WTC11 (cell line): ENCODE results near the gene CCDC3. TPM values are rescaled to one million over a fixed set of nuclear protein-coding genes. Genes with fewer than 3 reads are reported as not detected.

Source experiments
- ATAC-seq: fragments of 200-7000 bp; cut with Tn5 transposase; 2 replicates; pipeline ENCODE4 v1.10.0; 2021; ENCODE audit warnings: mild to moderate bottlenecking, moderate library complexity
- CTCF ChIA-PET: fragments of 300-600 bp; sonication (Branson Sonifier 250); formaldehyde crosslinking; loops from one replicate; lab custom pipeline; 2021; ENCODE audit warnings: antibody characterized with exemption; lab: Charles Lee
- POLR2A ChIA-PET: fragments of 350-600 bp; sonication (Branson Sonifier 250); formaldehyde crosslinking; loops from one replicate; lab custom pipeline; 2021; ENCODE audit warnings: antibody characterized with exemption; lab: Charles Lee
- DNase-seq: peaks from one replicate; pipeline ENCODE4 v3.0.0; 2021; ENCODE audit warnings: low spot score
- H3K27ac Mint-ChIP-seq: 2 replicates; pipeline ENCODE4 v1.8.0; 2021; ENCODE audit warnings: mixed read lengths
- H3K27me3 Mint-ChIP-seq: 2 replicates; pipeline ENCODE4 v1.8.0; 2021; ENCODE audit warnings: low read depth, mild to moderate bottlenecking, moderate library complexity, mixed read lengths
- H3K36me3 Mint-ChIP-seq: 2 replicates; pipeline ENCODE4 v1.8.0; 2021; ENCODE audit warnings: mixed read lengths
- H3K4me1 Mint-ChIP-seq: 2 replicates; pipeline ENCODE4 v1.8.0; 2022; ENCODE audit warnings: mixed read lengths
- H3K4me3 Mint-ChIP-seq: 2 replicates; pipeline ENCODE4 v1.8.0; 2021; ENCODE audit warnings: mild to moderate bottlenecking, moderate library complexity, mixed read lengths
- H3K9me3 Mint-ChIP-seq: 2 replicates; pipeline ENCODE4 v1.8.0; 2021; ENCODE audit warnings: mixed read lengths
- ELF4 ChIP-seq: sonication (generic); formaldehyde crosslinking; IDR thresholded peaks from 2 replicates; pipeline ENCODE4 v1.8.1; 2022; ENCODE audit warnings: low read depth, mild to moderate bottlenecking, moderate library complexity, missing genetic modification reagents
- NR2C2 ChIP-seq: sonication (generic); formaldehyde crosslinking; IDR thresholded peaks from 2 replicates; pipeline ENCODE4 v1.8.0; 2022; ENCODE audit warnings: mild to moderate bottlenecking, missing genetic modification reagents
- TEAD4 ChIP-seq: sonication (generic); formaldehyde crosslinking; IDR thresholded peaks from 2 replicates; pipeline ENCODE4 v1.8.0; 2022; ENCODE audit warnings: mild to moderate bottlenecking, missing genetic modification reagents
- total RNA-seq: library from RNA; stranded (reverse); gene quantifications from 3 replicates; pipeline ENCODE4 v1.2.3, GENCODE V29; 2021
- TF ChIP-seq, protein P1 (sequence below): fragments of 250-450 bp; sonication (Bioruptor Pico); IDR thresholded peaks from 2 replicates; pipeline ENCODE4 v1.8.0; 2021; ENCODE audit warnings: mild to moderate bottlenecking
- TF ChIP-seq, protein P2 (sequence below): fragments of 250-450 bp; sonication (Bioruptor Pico); IDR thresholded peaks from 2 replicates; pipeline ENCODE4 v1.9.0; 2021; ENCODE audit warnings: mild to moderate bottlenecking
- TF ChIP-seq, protein P3 (sequence below): sonication (generic); formaldehyde crosslinking; IDR thresholded peaks from 2 replicates; pipeline ENCODE4 v1.8.0; 2023; ENCODE audit warnings: missing genetic modification reagents
- TF ChIP-seq, protein P4 (sequence below): sonication (generic); formaldehyde crosslinking; IDR thresholded peaks from 2 replicates; pipeline ENCODE4 v1.8.0; 2022; ENCODE audit warnings: mild to moderate bottlenecking, missing genetic modification reagents
- TF ChIP-seq, protein P5 (sequence below): sonication (generic); formaldehyde crosslinking; IDR thresholded peaks from 2 replicates; pipeline ENCODE4 v1.8.1; 2023; ENCODE audit warnings: mild to moderate bottlenecking, missing genetic modification reagents, moderate library complexity
- TF ChIP-seq, protein P6 (sequence below): fragments of 250-450 bp; sonication (Bioruptor Pico); IDR thresholded peaks from 2 replicates; pipeline ENCODE4 v2.1.2; 2022; ENCODE audit warnings: mild to moderate bottlenecking, moderate library complexity
- TF ChIP-seq, protein P7 (sequence below): sonication (generic); formaldehyde crosslinking; IDR thresholded peaks from 2 replicates; pipeline ENCODE4 v1.8.0; 2022; ENCODE audit warnings: mild to moderate bottlenecking, missing genetic modification reagents
- TF ChIP-seq, protein P8 (sequence below): sonication (generic); formaldehyde crosslinking; IDR thresholded peaks from 2 replicates; pipeline ENCODE4 v1.8.1; 2022; ENCODE audit warnings: low read depth, missing genetic modification reagents, borderline replicate concordance

CCDC3 gene
- total RNA-seq, 1 experiment from 2014 or later: 3.5 TPM

DNA sequence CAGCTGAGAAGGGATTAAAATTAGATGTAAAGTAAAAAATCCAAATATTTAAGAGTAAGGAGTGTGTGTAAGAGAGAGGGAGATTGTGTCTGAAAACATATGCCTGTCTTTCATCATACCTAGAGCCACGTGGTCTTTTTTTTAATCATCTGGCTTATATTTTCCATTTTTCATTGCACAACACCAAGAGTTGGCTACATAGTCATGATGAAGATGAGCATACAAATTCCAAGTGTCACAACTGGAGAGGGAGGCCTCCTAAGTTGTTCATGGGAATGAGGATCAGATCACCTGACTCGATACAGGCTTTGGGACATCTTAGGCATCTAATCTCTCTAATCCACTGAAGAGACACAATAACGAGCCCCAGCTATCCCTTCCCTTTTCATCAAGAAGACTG is 47.2 kb upstream of the CCDC3 start:
- ATAC-seq: no peak
- TF ChIP-seq, protein P1, sequence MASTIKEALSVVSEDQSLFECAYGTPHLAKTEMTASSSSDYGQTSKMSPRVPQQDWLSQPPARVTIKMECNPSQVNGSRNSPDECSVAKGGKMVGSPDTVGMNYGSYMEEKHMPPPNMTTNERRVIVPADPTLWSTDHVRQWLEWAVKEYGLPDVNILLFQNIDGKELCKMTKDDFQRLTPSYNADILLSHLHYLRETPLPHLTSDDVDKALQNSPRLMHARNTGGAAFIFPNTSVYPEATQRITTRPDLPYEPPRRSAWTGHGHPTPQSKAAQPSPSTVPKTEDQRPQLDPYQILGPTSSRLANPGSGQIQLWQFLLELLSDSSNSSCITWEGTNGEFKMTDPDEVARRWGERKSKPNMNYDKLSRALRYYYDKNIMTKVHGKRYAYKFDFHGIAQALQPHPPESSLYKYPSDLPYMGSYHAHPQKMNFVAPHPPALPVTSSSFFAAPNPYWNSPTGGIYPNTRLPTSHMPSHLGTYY (CRISPR knock-in tag): no peak
- TF ChIP-seq, protein P2, sequence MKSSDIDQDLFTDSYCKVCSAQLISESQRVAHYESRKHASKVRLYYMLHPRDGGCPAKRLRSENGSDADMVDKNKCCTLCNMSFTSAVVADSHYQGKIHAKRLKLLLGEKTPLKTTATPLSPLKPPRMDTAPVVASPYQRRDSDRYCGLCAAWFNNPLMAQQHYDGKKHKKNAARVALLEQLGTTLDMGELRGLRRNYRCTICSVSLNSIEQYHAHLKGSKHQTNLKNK: no peak
- TF ChIP-seq, protein P3, sequence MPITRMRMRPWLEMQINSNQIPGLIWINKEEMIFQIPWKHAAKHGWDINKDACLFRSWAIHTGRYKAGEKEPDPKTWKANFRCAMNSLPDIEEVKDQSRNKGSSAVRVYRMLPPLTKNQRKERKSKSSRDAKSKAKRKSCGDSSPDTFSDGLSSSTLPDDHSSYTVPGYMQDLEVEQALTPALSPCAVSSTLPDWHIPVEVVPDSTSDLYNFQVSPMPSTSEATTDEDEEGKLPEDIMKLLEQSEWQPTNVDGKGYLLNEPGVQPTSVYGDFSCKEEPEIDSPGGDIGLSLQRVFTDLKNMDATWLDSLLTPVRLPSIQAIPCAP (CRISPR knock-in tag): no peak
- no peak overlapping the region for H3K27ac Mint-ChIP-seq
- peaks cover 6% of the 10 kb centered on the region for H3K9me3 Mint-ChIP-seq
- no peak overlapping the region for H3K4me3 Mint-ChIP-seq
- POLR2A ChIA-PET: no interaction called here
- peaks cover 4% of the 10 kb centered on the region for H3K36me3 Mint-ChIP-seq
- no peaks in the 10 kb centered on the region; the same call in 1 of the 2 replicates for H3K27me3 Mint-ChIP-seq
- peaks cover 27% of the 10 kb centered on the region for H3K4me1 Mint-ChIP-seq
- CTCF ChIA-PET: interaction anchor here (1.3 to 1.5 kb wide), 2 partner anchors 51 to 147 kb away, joined by 3 to 5 read pairs; partner anchors contain the start of gene OPTN
- DNase-seq: no peak

DNA sequence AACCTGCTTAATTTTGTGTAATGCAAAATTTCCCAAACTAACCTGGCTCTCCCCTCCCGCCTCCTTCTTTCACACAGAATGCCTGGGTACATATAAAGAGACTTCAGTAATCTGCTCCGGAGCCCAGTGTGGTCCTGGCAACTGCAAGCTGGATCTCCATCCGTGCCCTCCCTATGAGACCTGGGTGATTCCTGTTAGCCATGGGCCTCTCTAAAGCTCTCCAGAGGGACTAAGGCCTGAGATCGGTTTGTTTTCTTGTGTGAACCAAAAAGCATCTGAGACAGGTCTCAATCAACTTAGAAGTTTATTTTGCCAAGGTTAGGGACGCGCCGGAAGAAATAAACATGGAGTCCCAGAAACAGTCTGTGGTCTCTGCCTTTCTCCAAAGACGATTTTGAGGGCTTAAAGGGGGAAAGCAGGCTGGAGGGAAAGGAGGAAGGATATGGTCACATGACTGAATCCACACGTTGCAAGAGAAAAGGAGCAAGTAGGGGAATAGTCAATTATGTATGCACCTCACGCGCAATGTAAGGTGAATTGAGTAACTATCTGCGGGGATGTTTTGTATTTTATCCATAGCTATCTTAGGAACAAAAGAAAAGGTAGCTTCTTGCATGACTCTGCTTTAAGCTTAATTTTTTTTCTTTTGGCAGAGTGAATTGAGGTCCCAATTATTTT is 46.2 kb upstream of the CCDC3 start:
- Mint-ChIP-seq H3K4me1 (peaks cover 27% of the 10 kb centered on the region), H3K4me3 (no peak overlapping the region), H3K9me3 (peaks cover 12% of the 10 kb centered on the region), H3K27me3 (no peaks in the 10 kb centered on the region; the same call in 1 of the 2 replicates)
- CTCF ChIA-PET: interaction anchor here (1.1 to 1.8 kb wide), 3 partner anchors 9 to 52 kb away, joined by 3 to 6 read pairs (median 5); partner anchors contain the start of gene OPTN
- no peak for DNase-seq
- POLR2A ChIA-PET: no interaction called here
- TF ChIP-seq, protein P4, sequence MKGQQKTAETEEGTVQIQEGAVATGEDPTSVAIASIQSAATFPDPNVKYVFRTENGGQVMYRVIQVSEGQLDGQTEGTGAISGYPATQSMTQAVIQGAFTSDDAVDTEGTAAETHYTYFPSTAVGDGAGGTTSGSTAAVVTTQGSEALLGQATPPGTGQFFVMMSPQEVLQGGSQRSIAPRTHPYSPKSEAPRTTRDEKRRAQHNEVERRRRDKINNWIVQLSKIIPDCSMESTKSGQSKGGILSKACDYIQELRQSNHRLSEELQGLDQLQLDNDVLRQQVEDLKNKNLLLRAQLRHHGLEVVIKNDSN (CRISPR knock-in tag): peak; percentile 61
- TF ChIP-seq, protein P5, sequence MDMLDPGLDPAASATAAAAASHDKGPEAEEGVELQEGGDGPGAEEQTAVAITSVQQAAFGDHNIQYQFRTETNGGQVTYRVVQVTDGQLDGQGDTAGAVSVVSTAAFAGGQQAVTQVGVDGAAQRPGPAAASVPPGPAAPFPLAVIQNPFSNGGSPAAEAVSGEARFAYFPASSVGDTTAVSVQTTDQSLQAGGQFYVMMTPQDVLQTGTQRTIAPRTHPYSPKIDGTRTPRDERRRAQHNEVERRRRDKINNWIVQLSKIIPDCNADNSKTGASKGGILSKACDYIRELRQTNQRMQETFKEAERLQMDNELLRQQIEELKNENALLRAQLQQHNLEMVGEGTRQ (CRISPR knock-in tag): peak; percentile 74
- TF ChIP-seq, protein P6, sequence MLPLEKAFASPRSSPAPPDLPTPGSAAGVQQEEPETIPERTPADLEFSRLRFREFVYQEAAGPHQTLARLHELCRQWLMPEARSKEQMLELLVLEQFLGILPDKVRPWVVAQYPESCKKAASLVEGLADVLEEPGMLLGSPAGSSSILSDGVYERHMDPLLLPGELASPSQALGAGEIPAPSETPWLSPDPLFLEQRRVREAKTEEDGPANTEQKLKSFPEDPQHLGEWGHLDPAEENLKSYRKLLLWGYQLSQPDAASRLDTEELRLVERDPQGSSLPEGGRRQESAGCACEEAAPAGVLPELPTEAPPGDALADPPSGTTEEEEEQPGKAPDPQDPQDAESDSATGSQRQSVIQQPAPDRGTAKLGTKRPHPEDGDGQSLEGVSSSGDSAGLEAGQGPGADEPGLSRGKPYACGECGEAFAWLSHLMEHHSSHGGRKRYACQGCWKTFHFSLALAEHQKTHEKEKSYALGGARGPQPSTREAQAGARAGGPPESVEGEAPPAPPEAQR (CRISPR knock-in tag): no peak
- no peak for TF ChIP-seq NR2C2 (CRISPR knock-in tag)
- no peak for TF ChIP-seq ELF4 (CRISPR knock-in tag)
- TF ChIP-seq, protein P7, sequence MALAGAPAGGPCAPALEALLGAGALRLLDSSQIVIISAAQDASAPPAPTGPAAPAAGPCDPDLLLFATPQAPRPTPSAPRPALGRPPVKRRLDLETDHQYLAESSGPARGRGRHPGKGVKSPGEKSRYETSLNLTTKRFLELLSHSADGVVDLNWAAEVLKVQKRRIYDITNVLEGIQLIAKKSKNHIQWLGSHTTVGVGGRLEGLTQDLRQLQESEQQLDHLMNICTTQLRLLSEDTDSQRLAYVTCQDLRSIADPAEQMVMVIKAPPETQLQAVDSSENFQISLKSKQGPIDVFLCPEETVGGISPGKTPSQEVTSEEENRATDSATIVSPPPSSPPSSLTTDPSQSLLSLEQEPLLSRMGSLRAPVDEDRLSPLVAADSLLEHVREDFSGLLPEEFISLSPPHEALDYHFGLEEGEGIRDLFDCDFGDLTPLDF (CRISPR knock-in tag): no peak
- TF ChIP-seq, protein P8, sequence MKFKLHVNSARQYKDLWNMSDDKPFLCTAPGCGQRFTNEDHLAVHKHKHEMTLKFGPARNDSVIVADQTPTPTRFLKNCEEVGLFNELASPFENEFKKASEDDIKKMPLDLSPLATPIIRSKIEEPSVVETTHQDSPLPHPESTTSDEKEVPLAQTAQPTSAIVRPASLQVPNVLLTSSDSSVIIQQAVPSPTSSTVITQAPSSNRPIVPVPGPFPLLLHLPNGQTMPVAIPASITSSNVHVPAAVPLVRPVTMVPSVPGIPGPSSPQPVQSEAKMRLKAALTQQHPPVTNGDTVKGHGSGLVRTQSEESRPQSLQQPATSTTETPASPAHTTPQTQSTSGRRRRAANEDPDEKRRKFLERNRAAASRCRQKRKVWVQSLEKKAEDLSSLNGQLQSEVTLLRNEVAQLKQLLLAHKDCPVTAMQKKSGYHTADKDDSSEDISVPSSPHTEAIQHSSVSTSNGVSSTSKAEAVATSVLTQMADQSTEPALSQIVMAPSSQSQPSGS (CRISPR knock-in tag): no peak
- TF ChIP-seq TEAD4 (CRISPR knock-in tag): no peak
- TF ChIP-seq, all 79 proteins: peak for 2
- peak; percentile 66 for ATAC-seq
- peaks cover 7% of the 10 kb centered on the region for H3K36me3 Mint-ChIP-seq
- H3K27ac Mint-ChIP-seq: no peak overlapping the region
